ENCODE data around the gene NUBP2.

DNA sequence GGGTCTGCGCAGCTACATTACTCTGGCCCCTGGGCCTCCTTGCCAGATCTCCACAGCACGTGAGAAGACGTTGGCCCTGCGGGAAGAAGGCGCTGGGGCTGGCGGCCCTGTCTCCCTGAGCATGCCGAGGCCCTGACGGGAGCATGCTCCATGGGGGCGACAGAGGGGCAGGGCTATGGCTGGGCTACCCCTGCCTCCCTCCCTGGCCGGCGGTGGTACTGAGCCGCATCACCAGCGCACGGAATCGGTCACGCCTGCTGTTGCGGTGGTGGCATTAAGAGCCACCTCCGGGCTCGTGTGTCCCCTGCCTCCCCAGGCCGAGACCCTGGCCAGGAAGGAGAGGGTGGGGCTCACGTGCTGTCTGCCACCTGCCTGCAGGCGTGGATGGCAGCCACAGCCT lies 48.6 kb upstream of the NUBP2 start:
- TF ChIP-seq, protein P1, sequence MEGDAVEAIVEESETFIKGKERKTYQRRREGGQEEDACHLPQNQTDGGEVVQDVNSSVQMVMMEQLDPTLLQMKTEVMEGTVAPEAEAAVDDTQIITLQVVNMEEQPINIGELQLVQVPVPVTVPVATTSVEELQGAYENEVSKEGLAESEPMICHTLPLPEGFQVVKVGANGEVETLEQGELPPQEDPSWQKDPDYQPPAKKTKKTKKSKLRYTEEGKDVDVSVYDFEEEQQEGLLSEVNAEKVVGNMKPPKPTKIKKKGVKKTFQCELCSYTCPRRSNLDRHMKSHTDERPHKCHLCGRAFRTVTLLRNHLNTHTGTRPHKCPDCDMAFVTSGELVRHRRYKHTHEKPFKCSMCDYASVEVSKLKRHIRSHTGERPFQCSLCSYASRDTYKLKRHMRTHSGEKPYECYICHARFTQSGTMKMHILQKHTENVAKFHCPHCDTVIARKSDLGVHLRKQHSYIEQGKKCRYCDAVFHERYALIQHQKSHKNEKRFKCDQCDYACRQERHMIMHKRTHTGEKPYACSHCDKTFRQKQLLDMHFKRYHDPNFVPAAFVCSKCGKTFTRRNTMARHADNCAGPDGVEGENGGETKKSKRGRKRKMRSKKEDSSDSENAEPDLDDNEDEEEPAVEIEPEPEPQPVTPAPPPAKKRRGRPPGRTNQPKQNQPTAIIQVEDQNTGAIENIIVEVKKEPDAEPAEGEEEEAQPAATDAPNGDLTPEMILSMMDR (IDR thresholded peaks at IDR 0.05) = no peak
- no peak for TF ChIP-seq POLR2A (IDR thresholded peaks at IDR 0.05)

Data from transverse colon (tissue), 3 donors.